NCI-H2227 (cell line): ENCODE measurements around the gene ITGB6.
A peak's percentile ranks its signal among the peaks of the same experiment; 100 is the strongest.

Experiments
- DNase-seq: peaks from one replicate; lab custom pipeline; 2025; ENCODE audit not compliant: unreplicated experiment; lab: John Stamatoyannopoulos, UW

ITGB6 gene, protein sequence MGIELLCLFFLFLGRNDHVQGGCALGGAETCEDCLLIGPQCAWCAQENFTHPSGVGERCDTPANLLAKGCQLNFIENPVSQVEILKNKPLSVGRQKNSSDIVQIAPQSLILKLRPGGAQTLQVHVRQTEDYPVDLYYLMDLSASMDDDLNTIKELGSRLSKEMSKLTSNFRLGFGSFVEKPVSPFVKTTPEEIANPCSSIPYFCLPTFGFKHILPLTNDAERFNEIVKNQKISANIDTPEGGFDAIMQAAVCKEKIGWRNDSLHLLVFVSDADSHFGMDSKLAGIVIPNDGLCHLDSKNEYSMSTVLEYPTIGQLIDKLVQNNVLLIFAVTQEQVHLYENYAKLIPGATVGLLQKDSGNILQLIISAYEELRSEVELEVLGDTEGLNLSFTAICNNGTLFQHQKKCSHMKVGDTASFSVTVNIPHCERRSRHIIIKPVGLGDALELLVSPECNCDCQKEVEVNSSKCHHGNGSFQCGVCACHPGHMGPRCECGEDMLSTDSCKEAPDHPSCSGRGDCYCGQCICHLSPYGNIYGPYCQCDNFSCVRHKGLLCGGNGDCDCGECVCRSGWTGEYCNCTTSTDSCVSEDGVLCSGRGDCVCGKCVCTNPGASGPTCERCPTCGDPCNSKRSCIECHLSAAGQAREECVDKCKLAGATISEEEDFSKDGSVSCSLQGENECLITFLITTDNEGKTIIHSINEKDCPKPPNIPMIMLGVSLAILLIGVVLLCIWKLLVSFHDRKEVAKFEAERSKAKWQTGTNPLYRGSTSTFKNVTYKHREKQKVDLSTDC

DNA sequence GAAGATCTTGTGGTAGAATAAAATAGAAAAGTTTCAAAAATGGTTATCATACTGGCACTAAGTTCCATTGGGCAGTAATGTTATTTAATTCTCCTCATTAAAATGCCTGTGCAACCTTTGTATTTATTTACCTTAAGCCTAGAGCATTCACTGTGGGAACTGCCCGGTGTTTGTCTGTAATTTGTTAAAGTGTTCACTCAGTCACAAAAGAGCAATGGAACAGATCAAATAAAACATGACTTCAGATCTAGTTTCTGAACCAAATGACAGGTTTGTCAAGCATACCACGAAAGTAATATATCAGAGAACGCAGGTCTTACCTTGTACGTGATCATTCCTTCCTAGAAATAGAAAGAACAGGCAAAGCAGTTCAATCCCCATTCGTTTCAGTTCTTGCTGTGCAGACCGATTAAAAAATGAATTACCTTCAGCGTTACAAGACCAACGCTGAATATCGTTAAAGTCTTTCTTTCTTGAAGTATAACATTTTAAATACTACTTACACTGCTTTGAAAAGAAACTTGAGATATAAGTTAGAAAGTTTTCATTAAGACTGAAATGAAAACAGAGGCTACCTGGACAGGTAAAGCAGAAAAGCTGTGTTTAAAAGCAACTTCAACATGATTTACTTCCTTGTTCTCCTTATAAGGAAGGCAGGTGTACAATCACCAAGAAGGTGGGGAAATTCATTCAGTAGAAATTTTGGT, at the start of gene ITGB6:
TSS of gene ITGB6 (minus strand) at position 590 of the 707 bp plus-strand sequence. CDS start at position 381, 209 bp downstream.
- DNase-seq = no peak

DNA sequence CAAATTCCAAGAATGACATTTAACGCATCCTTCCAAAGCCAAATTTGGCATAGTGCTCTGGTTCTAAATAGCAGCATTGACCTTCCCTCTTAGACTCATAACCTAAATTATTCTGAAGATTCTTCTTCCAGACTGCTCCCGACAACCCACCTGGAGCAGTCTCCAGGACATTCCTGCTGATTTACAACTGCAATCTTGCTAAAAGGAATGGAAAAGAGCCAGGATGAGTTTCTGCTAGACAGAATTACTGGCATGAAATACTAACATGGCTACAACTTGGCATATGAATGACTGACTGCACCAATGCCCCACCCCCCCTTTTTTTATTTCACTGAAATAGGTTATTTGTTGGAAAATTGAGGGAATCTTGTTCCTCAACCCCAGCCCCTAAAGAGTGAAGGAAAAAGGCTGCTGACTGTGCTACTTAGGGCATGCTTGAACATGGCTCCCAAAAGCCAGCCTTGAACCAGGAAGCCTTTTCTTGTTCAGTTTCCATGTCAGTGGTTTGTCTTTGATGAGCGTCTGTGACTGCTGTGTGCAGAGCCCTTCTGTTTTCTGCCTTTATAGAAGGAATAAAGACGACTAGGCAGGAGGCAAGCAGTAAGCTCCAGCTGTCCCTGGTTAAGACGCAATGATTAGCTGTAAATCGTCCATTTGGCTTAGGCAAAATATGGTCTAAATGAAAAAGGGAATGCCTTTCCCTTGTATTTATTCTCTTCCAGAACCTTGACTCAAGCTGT, 47.4 kb upstream of the ITGB6 start:
- no peak for DNase-seq

DNA sequence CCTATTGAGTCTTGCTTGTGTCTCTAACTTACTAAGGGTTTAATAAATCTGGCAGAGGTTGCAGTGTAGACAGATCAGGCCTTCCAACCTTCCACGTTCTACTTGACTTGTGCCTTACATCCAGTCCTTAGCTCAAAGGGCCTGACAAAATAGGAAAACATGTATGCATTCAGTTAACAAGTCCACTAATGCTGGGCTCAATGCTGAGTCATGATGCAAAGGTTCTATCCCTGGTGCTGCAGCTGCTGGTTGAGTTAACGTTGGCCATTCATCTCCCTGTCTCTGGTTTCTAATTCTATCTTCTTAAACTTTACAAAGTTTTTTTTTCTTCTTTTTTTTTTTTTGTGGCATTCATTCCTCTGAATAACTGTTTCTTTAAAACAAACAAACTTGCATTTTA, 46.3 kb upstream of the ITGB6 start:
- no peak for DNase-seq

DNA sequence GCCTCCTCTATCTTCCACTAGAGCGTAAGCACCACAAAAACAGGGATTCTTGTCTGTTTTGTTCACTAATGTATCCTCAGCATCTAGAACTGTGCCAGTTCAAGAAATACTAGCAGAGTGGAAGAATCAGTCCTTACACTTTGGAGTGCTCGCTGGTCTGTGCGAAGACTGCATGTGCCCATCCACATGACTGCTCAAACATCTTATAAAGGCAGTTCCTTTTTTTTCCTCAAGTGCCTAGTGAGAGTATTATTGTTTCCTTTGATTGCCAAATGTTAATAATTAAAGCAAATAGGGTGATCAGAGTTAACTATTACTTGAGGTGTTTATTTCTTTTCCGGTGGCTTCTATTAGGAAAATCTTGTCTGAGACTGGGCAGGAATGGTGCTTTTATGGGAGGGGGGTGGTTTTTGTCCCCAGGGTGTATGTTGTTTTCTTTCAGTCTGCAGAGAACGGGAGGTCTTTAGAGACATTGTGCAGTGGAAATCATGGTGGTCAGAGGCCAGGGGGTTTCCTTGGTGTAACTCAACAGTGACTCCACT, 45.6 kb upstream of the ITGB6 start:
- no peak for DNase-seq

DNA sequence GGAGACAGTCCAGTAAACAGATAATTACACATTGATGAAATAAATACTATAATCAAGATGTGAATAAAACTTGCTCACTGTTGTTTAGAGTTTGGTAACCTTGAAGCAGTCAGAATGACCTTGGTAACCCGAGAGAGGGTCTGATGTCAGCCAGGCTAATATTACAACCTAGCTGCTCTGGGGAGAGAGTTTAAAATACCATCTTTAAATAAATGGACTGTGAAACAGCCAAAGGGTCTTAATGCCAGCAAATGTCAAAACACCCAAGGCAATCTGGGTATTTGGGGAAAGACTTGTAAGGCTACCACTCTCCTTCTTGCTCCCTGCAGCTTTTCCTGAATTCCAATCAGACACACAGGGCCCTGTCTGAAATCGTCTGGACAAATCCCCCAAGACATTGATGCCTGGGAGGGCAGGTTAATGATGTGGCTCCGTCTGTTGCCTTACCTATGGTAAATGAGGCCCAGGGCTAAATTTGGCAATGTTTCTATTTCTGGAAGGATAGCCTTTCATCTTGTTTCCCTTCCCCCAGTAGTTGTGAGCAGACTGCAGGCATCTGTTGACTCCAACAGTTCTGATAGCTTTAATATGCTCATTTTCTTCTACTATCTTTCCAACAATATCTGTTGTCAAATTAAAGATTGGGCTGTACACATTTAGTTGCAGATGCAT, 43.0 kb upstream of the ITGB6 start:
- DNase-seq = peak; percentile 19

DNA sequence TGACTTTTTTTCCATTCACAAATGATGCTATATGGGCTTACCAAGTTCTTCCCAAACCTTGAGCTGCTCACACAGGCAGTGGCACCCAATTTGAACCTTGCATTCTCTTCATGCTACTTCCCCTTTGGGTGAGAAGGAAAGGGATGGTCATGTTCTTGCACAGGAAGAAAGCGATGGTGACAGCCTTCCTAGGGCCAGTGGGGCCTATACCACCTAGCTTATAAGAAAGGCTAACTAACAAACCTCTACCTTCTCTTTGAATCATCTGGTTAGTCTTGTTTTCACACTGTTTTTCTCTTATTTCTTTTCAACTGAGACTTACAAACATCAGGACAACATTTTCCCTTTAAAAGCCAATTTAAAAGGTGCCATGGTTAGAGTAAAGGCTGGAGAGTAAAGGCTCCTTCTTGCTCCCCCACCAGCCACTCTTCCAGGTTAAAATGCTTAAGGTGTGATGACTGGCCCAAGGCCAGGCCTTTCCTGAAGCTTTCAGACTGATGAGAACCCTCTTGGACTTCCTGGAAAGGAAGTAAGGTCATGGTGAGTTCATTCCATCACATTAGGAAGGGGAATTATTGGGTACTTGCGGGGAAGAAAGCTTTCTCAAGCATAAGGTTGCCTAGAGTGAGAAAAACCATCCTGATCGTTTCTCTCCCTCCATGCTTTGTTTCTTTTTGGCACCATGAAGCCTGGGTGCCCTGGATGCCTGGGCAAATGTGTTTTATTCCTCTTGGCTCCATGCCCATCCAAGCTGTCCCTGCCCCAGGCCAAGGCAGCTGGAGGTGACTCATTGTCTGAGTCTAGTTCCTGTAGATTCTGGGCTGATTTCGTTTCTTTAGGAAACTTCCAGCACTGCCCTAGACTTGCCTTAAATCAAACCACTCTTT, 41.4 kb upstream of the ITGB6 start:
- DNase-seq = no peak

DNA sequence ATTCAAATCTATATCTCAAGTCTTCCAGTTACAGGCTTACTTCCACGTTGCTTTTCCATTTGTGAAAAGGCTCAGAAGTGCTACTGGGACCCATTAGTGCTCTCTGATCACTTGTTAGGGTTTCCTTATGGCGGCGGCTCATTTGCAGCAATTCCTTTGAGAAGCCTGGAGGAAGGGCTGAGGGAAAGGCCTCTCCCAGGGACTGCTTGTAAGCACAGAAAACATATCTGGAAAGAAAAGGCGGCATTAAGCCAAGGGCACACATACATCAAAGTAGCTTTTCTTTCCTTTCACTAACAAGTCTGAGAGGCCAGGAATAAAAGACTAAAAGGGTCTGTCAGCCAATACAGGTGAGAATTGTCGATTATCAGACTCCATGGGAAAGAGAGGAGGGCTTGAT, 39.4 kb upstream of the ITGB6 start:
- no peak for DNase-seq

DNA sequence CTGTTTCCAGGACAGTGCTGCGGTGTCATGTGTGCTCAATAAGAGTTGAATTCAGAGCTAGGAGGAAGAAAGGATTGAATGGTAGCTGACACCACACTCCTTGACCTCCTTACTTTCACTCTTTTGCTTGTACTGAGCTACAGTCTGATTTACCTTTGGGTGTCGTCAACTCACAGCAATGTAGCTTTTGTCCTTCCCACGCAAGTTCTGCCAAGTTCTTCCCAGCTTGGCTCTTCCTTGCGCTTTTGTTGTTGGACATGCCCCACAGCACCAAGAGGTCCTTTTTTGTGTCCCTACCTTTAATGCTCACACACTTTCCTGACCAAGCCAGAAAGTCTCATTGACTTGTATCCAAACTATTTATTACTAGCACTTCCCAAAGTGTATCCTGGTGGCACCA, 38.3 kb upstream of the ITGB6 start:
- no peak for DNase-seq

DNA sequence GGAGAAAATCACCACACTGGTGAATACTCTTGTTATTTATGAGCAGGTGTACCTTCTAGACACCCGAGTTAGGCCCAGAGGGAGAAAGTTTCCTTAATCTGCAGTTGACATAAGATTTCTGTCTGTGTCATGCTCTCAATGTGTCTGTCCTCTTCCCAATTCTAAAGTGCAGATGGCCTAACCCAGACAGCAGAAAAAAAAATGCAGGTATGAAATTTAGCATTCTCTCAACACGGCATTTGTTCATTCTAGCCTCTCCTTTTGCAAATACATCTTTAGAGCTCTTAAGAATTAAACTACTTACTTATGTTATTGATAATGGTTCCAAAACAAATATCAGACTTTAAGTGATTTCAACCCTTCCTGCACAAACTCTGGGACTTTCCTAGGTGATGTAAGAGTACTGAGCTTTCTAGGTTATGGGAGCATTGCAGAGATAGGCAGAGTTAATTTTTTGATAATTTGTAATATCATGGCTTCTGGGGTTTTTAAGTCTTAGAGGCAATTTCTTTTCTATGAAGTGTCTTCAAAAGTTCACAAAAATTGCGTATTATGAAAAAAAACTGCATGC, 32.9 kb upstream of the ITGB6 start:
- no peak for DNase-seq

DNA sequence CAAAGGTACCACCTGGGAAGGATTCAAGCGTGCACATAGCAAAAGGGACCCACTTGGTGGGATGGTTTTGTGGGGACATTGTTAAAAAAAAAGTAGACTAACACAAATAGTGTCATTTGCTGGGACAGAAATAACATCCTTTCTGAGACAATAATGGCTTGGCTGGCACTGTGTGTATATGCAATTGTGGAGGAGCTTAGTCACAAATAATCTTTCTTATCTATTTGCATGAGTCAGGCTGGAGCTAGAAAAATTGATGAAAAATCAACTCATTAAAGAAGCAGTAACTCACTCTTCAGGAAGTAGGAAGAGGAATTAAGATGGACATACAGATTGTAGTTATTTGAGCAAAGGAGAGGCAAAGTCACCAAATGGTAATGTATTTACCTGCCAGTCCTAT, 29.5 kb upstream of the ITGB6 start:
- DNase-seq = no peak

DNA sequence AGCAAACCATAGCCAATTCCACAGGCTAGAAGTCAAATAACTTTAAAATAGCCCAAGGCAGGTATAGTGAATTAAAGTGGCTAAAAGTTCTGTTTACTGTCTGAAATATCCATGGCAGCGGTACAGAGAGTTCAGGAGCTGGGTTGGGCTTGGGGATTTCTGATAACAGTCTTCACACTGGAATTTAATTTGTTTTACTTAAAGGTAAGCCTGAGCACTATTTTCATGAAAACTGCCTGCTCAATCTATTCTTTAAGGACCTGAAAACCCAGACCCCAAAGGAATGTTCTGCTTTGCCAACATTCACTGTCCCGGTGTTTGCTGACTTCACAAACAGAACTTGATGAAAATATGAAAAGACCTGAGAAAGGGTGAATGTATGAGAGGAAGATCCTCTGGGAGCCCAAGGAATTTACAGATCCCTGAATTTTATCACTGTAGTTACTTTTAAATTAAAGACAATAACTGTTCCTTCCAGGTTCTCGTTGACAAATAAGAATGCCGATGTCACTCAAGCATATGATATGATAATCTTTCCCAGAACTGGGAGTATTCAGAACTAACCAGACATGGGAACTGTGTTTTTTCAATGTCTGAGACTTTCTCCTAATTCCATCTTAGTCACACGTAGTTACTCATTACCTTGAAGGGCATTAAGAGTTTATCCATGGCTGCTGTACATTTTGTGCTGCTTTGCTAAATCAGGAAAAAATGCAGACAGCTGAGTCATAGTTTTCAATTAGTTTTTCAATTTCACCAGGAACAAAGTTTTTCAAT, 28.3 kb upstream of the ITGB6 start:
- no peak for DNase-seq

DNA sequence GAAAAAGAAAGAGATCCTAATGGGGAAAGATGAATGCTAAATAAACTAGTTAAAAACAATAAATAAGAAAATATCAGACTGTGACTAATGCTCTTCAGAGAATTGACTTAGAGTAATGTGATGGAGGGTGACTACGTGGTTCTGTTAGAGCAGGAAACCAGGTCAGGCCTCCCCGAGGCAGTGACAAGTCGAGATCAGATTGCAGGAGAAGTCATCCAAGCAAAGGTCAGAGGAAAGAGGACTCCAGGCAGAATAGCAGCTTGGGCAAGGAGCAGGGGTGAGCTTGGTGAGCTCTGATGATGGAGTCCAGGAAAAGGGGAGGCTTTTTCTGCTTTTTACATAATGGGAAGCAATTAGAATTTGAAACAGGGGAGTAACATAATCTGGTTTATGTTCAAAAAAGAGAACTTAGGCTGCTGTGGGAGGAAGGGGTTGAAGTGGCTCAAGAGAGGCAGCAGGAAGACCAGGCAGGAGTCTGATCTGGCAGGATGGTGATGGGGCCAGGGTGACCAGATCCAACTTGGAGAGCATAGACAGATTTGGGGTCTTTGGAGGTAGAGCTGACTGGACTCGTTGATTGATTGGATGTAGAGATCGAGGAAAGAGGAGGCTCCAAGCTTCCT, 27.3 kb upstream of the ITGB6 start:
- DNase-seq = no peak

DNA sequence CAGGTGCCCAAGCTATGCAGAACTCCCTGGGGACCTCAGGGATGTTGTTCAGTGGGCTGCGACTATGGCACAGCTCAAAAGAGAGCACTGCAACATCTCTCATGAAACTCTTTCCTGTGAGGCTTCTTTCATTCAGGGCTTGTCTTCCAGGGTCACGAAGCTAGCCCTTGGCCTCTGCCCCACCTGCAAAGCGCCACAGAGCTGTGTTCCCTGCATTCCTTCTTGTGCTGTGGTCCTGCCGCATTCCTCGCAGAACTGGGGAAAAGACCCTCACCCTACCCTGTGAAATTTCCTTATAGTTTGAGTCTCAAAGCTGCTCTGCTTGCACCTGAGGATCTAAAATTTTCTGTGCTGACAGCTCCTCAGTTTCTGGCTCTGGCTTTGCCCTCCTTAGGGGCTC, 26.3 kb upstream of the ITGB6 start:
- no peak for DNase-seq

DNA sequence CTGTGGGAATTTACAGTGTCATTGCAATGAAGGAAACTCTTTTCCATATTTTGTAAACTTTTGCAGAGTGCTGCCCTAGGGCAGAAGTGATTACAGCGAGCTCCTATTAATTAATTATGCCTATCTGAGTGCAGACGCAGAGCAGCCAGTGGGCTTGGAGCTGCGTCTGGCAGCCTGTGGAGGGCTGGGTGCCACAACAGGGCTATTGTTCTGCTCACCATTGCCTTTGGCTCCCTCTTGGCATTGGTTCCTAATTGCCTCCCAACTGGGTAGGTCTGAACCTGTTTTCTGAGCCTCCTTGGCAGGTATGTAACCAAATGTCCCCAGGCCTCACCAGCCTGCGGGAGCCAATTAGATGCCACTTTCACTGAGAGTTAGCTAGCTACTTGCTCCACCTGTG, 25.6 kb upstream of the ITGB6 start:
- DNase-seq = no peak

DNA sequence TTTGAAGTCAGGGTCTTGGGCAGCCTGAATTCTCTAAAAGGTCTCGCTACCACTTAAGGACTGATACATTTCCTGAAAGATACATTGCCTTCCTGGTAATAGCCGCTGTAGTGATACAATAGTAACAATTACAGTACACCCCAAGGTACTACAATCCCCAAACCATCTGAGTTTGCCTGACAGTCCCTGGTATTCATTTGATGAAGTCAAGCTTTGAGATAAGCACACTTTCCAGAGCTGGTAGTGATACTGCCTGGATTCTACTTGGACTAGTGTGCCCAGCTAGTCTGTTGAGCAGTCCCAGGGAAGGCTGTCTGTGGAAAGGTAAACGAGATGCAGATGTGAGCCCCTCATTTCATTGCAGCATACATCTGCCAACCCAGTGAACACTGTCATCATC, 24.4 kb upstream of the ITGB6 start:
- DNase-seq = no peak

DNA sequence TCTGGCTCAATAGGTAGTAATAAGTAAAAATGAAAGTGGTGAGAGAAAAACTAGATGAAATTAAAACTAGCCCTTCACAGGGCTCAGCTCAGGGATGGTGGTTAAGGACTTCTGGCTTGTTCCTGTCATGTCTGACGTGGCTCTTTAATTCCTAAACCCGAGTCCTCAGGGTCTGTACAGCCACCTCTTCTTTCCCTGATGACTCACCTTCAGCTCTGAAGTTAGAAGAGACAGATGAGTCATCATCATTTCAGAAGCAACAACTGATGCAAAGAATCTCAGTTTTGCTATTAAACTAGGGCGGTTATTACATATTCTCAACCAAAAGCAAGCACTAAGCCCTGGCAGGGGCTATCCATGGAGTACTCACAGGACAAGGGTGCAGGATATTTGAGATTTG, 24.0 kb upstream of the ITGB6 start:
- peak; percentile 15 for DNase-seq

DNA sequence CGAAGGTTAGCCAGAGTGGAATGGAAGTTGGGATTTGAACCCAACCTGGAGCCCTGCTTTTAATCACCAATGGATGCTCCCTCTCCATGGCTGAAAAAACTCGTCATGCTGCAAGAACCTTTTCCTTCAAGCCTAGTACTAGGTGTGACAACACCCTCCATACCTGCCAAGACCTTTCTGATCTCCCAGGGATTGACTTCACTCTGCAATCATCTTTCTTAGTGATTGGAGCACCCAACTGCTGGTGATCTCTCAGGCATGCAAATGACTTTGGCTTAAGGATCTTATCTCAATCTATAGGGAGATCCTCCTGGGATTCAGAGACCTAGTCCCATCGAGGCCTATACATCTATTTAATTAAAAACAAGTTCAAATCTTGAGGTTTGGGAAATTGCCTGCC, 23.5 kb upstream of the ITGB6 start:
- DNase-seq = no peak
